ENCODE data around the gene DAP3.
A peak's percentile ranks its signal among the peaks of the same experiment; 100 is the strongest.
"Not testable (repeated sequence)": the region's sequence is repeated elsewhere in the genome, so short reads cannot be mapped to it uniquely, and the experiment has no call there.

The DAP3 gene

GRCh38 chr1:155689081-155689607 lies at the start of gene DAP3:
Gene DAP3 (plus strand): TSS chr1:155689091. CDS start chr1:155709780, 20,689 bp downstream.
- peak; percentile 31 for TF ChIP-seq POLR2A (IDR thresholded peaks at IDR 0.05; ENCODE audit: low read length)
- peak in 1 of 2 experiments; percentile 51 for DNase-seq

- no peak for DNase-seq
- TF ChIP-seq POLR2A (IDR thresholded peaks at IDR 0.05; ENCODE audit: low read length): no peak
- no peak for TF ChIP-seq GATA1 (IDR thresholded peaks at IDR 0.05; ENCODE audit: low read depth, low read length)
Observed at GRCh38 chr1:155640367-155640766, 48.5 kb upstream of the DAP3 start.

DNA sequence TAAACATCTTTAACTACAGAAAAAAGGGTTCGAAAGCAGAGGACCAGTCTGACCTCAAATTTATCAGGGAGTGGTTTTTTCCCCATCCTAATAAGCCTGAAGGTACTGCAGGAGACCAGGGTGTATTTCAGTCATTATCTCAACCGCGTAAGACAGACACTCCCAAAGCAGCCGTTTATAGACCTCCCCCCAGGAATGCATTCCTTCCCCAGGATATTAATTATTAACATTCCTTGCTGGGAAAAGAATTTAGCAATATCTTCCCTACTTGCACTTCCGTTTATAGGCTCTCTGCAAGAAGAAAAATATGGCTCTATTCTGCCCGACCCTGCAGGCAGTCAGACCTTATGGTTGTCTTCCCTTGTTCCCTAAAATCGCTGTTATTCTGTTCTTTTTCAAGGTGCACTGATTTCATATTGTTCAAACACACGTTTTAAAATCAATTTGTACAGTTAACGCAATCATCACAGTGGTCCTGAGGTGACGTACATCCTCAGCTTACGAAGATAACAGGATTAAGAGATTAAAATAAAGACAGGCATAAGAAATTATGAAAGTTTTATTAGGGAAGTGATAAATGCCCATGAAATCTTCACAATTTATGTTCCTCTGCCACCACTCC lies 46.2 kb upstream of the DAP3 start:
- peak; percentile 28 to 33 for DNase-seq

DNA sequence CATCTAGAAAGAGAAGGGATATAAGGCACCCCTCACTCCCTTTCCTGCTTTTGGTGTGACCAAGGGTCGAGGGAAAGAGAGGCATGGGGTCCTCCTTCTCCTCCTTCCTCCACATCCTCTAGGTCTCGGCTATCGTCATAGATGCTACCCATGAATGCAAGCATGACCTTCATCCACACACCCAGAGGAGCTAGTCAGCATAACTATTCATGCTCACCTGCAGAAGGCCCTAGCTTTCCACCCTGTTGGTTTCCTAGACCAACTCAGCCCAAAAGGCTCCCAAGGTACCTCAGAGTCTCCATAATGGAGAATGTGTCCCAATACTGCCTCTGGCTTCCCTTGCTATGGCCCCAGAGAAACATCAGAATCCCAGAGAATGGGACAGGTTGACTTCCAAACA lies 45.7 kb upstream of the DAP3 start:
- DNase-seq: no peak
- TF ChIP-seq GATA1 (IDR thresholded peaks at IDR 0.05; ENCODE audit: low read depth, low read length) (no peak), POLR2A (IDR thresholded peaks at IDR 0.05; ENCODE audit: low read length) (no peak)

GRCh38 chr1:155645034-155645598 lies 43.8 kb upstream of the DAP3 start:
- peak in 1 of 2 experiments; percentile 54 for DNase-seq
- TF ChIP-seq POLR2A (IDR thresholded peaks at IDR 0.05; ENCODE audit: low read length) (no peak), GATA1 (IDR thresholded peaks at IDR 0.05; ENCODE audit: low read depth, low read length) (no peak)

- TF ChIP-seq GATA1 (IDR thresholded peaks at IDR 0.05; ENCODE audit: low read depth, low read length) (no peak), POLR2A (IDR thresholded peaks at IDR 0.05; ENCODE audit: low read length) (no peak)
- DNase-seq: no peak
Observed at GRCh38 chr1:155645648-155646047, 43.2 kb upstream of the DAP3 start.

- no peak for DNase-seq
Observed at GRCh38 chr1:155646307-155646706, 42.6 kb upstream of the DAP3 start.

GRCh38 chr1:155648207-155649147 lies 40.4 kb upstream of the DAP3 start:
- DNase-seq: peak in 1 of 2 experiments; percentile 16
- TF ChIP-seq POLR2A (IDR thresholded peaks at IDR 0.05; ENCODE audit: low read length): no peak
- no peak for TF ChIP-seq GATA1 (IDR thresholded peaks at IDR 0.05; ENCODE audit: low read depth, low read length)

More at GRCh38 chr1:155646307-155646706, 42.6 kb upstream of the DAP3 start:
- TF ChIP-seq POLR2A (IDR thresholded peaks at IDR 0.05; ENCODE audit: low read length): no peak
- TF ChIP-seq GATA1 (IDR thresholded peaks at IDR 0.05; ENCODE audit: low read depth, low read length): no peak

DNA sequence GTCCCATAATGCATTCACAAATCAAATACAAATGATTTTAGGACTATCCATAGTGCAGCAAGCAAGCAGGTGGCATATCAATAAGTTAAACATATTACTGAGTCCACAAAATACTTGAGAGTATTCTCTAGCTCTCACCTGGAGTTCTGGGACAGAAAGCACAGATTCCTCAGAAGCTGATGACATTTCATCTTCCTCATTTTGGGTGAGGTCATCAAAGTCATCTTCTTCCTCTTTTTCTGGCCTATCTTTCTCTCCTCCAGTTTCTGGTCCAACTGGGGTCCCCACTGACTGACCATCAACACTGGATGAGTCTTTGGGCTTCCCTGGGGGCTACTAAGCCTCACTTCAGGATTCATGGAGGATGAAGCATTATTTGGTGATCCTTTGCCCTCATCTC lies 39.2 kb upstream of the DAP3 start:
- TF ChIP-seq GATA1 (IDR thresholded peaks at IDR 0.05; ENCODE audit: low read depth, low read length): no peak
- TF ChIP-seq POLR2A (IDR thresholded peaks at IDR 0.05; ENCODE audit: low read length): no peak
- DNase-seq: no peak

GRCh38 chr1:155650231-155650757 lies 38.6 kb upstream of the DAP3 start:
- no peak for DNase-seq
- TF ChIP-seq POLR2A (IDR thresholded peaks at IDR 0.05; ENCODE audit: low read length) (no peak), GATA1 (IDR thresholded peaks at IDR 0.05; ENCODE audit: low read depth, low read length) (no peak)

DNA sequence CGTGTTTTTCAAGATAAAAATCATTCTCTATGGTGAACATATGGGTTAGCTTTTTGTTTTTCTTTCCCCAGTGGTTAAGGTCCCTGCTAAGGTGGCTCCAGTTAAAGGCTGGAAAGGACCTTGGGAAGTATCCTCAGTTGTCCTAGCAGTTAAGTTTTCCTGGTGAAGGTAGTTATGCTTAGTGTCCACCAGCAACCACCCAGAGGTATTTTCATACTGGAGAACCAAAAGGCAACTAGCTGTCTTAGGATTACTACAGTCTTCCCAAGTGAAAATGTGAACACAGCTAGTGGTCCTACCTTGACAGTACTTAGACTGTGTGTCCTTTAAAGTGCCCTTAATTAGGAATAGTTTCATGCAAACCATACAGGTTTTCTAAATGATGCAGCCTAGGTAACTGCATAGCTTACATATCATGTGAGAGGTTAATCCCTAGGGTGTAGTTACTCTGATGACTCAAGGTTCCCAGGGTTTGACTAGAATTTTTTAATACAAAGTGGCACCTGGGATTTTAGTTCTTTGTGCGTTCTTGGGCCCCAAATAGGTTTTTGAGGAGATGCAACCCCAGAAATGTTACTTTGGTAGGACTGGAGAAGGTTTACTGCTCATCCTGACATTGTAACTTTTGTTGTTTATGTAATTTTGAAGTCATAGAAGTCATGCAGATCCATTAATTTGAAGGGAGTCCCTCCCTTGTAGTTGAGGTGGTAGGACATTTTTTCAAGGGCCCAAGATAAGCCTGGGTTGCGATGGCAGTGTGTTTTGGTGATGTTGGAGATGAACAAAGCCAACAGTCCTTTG lies 36.8 kb upstream of the DAP3 start:
- no peak for TF ChIP-seq POLR2A (IDR thresholded peaks at IDR 0.05; ENCODE audit: low read length)
- no peak for TF ChIP-seq GATA1 (IDR thresholded peaks at IDR 0.05; ENCODE audit: low read depth, low read length)
- no peak for DNase-seq

GRCh38 chr1:155652951-155653350 lies 35.9 kb upstream of the DAP3 start:
- DNase-seq: no peak
- no peak for TF ChIP-seq GATA1 (IDR thresholded peaks at IDR 0.05; ENCODE audit: low read depth, low read length)
- no peak for TF ChIP-seq POLR2A (IDR thresholded peaks at IDR 0.05; ENCODE audit: low read length)

DNA sequence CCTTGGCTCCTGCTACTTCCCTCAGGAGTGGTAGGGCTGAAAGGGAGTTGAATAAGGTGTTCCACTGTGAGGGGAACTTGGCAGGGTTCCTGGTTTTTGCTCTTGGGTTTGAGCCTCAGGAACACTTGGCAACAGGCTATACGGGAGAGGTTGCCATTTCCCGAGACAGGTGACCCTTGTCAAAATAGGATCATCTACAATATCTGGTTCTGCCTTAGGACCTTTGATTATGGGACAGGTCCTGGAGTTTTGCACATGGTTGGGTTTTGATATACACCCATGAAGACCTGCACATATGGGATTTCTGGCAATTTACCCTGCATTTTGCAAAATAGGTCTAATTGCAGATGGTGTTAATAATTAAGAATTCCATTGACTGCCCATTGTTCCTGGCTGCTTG lies 31.4 kb upstream of the DAP3 start:
- no peak for DNase-seq
- TF ChIP-seq POLR2A (IDR thresholded peaks at IDR 0.05; ENCODE audit: low read length) (no peak), GATA1 (IDR thresholded peaks at IDR 0.05; ENCODE audit: low read depth, low read length) (no peak)

DNA sequence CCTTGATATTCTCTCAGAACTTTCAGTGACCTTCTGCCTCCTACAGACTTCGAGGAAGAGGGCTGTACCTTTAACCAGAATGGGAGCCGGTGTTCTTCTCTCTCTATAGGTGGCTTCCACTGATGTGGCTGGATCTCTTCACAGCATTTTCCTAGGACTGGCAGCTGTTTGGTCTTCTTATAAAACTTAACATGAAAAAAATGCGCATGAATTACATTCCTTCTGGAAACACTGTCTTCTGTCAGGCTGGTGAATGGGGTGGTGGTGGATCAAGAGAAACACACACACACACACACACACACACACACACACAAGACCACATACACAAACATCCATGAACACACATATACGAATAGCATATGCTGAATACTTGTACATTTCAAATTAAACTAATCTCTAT lies 27.7 kb upstream of the DAP3 start:
- DNase-seq: not testable (repeated sequence)

All from erythroblast (primary cell).